PFSK-1 (cell line): Measurements from ENCODE around the gene NAA11.

Experiments used
- FOXP2 ChIP-seq: optimal IDR thresholded peaks from 2 replicates; pipeline ENCODE3; 2011; ENCODE audit warnings: borderline replicate concordance, control low read depth, inconsistent platforms; ENCODE audit not compliant: insufficient read depth; ENCODE audit errors: extremely low read length, extremely low read depth
- POLR2AphosphoS5 ChIP-seq: IDR thresholded peaks from 2 replicates; pipeline ENCODE4 v1.6.1; 2012; ENCODE audit warnings: low read depth, mild to moderate bottlenecking, control low read depth, low read length, moderate library complexity
- REST ChIP-seq, 2 experiments: IDR thresholded peaks; 2 replicates each; pipeline versions ENCODE4 v1.6.1 to v1.8.0; 2011 to 2012; ENCODE audit warnings: low read depth in 2 of 2, low read length in 2 of 2, control low read depth in 1 of 2, inconsistent platforms in 1 of 2, mild to moderate bottlenecking in 1 of 2, moderate library complexity in 1 of 2; ENCODE audit not compliant: insufficient read depth in 1 of 2
- SIN3A ChIP-seq: IDR thresholded peaks from 2 replicates; pipeline ENCODE4 v1.6.1; 2012; ENCODE audit warnings: mild to moderate bottlenecking, low read length, moderate library complexity, borderline replicate concordance; ENCODE audit not compliant: insufficient read depth
- TAF1 ChIP-seq: IDR thresholded peaks from 2 replicates; pipeline ENCODE4 v1.6.1; 2012; ENCODE audit warnings: low read length, control low read depth, borderline replicate concordance; ENCODE audit not compliant: insufficient read depth

The NAA11 gene

DNA sequence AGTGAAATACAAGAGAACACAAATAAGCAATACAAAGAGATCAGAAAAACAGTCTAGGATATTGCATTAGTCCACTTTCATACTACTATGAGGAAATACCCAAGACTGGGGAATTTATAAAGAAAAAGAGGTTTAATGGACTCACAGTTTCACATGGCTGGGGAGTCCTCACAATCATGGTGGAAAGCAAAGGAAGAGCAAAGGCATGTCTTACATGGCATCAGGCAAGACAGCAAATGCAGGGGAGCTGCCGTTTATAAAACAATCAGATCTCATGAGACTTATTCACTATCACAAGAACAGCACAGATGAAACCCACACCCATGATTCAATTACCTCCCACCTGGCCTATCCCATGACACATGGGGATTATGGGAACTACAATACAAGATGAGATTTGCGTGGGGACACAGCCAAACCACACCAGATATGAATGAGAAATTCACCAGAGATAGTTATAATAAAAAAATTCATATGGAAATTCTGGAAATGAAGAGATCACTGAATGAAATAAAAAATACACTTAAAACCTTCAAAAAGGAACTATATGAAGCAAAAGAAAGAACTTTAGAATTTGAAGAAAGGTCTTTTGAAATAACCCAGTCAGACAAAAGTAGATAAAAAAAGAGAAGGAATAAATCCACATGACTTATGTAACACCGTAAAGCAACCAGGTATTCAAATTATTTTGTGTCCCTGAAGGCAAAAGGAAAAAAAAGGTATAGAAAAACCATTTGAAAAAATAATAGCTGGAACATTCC, 16.2 kb upstream of the NAA11 start:
- TF ChIP-seq POLR2AphosphoS5 (no peak), FOXP2 (no peak), TAF1 (no peak), SIN3A (no peak), REST (IDR thresholded peaks at IDR 0.05; ENCODE audit: insufficient read depth in 1 of 2, low read depth in 2 of 2, low read length in 2 of 2) (no peak)

GRCh38 chr4:79340568-79340967, 14.7 kb upstream of the NAA11 start:
- TF ChIP-seq REST (IDR thresholded peaks at IDR 0.05; ENCODE audit: insufficient read depth in 1 of 2, low read depth in 2 of 2, low read length in 2 of 2) (no peak), POLR2AphosphoS5 (no peak), TAF1 (no peak), SIN3A (no peak), FOXP2 (no peak)

GRCh38 chr4:79338148-79338547, 12.3 kb upstream of the NAA11 start:
- TF ChIP-seq REST (IDR thresholded peaks at IDR 0.05; ENCODE audit: insufficient read depth in 1 of 2, low read depth in 2 of 2, low read length in 2 of 2) (no peak), FOXP2 (no peak), POLR2AphosphoS5 (no peak), SIN3A (no peak), TAF1 (no peak)

DNA sequence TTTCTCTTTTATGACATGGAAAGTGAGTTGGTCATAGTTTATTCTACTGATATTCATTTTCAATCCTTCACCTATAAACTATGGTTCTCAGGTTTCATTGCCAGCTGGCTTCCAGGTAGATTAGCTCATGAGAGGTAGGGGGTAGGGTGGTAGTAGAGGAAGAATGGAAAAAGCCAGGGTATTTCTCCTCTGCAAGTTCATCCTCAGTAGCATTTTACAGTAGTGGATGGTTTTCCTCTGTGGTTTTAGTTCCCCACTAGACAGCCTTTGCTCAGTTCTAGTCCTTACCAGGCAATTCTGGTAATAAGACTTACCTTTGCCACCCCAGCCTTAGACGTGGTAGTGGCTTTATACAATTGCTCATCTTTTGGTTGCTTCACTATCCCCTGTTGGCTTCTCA, 8.9 kb upstream of the NAA11 start:
- TF ChIP-seq FOXP2 (no peak), REST (IDR thresholded peaks at IDR 0.05; ENCODE audit: insufficient read depth in 1 of 2, low read depth in 2 of 2, low read length in 2 of 2) (no peak), POLR2AphosphoS5 (no peak), TAF1 (no peak), SIN3A (no peak)

DNA sequence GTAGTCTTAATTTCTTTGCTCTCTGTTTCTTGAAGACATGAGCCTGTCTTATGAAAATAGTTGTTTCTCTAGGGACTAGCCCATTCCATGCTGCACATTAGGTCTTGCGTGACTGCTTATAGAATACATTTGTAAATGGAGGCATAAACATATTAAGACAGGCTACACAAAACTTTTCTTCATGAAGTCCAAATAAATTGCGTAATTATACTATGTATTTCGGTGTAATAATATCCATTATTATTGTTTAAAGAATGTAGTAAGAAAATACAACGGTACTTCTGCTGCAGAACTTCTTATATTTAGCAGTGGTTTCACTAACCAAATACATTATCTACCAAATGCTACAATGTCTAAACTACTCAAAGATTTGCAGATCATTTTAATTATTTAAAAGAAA, 8.5 kb upstream of the NAA11 start:
- no peak for TF ChIP-seq REST (IDR thresholded peaks at IDR 0.05; ENCODE audit: insufficient read depth in 1 of 2, low read depth in 2 of 2, low read length in 2 of 2)
- no peak for TF ChIP-seq POLR2AphosphoS5
- no peak for TF ChIP-seq SIN3A
- TF ChIP-seq TAF1 = no peak
